Measurements from ENCODE around the gene CHCHD5.
A peak's percentile ranks its signal among the peaks of the same experiment; 100 is the strongest.
"Not testable (repeated sequence)": the region's sequence is repeated elsewhere in the genome, so short reads cannot be mapped to it uniquely, and the experiment has no call there.

CHCHD5 gene

GRCh38 chr2:112584134-112584890, at the start of gene CHCHD5:
Gene CHCHD5 (plus strand): TSS chr2:112584609. CDS start chr2:112584648, 39 bp downstream.
- peak; percentile 98 for DNase-seq (ENCODE audit: low read depth)

- DNase-seq (ENCODE audit: low read depth), result no peak
Observed at GRCh38 chr2:112534826-112535225, 49.6 kb upstream of the CHCHD5 start.

GRCh38 chr2:112536665-112537064, 47.7 kb upstream of the CHCHD5 start:
- DNase-seq (ENCODE audit: low read depth), result not testable (repeated sequence)

GRCh38 chr2:112539306-112539705, 45.1 kb upstream of the CHCHD5 start:
- DNase-seq (ENCODE audit: low read depth), result no peak

GRCh38 chr2:112540906-112541305, 43.5 kb upstream of the CHCHD5 start:
- no peak for DNase-seq (ENCODE audit: low read depth)

- DNase-seq (ENCODE audit: low read depth), result no peak
Observed at GRCh38 chr2:112541315-112542122, 42.9 kb upstream of the CHCHD5 start.

DNA sequence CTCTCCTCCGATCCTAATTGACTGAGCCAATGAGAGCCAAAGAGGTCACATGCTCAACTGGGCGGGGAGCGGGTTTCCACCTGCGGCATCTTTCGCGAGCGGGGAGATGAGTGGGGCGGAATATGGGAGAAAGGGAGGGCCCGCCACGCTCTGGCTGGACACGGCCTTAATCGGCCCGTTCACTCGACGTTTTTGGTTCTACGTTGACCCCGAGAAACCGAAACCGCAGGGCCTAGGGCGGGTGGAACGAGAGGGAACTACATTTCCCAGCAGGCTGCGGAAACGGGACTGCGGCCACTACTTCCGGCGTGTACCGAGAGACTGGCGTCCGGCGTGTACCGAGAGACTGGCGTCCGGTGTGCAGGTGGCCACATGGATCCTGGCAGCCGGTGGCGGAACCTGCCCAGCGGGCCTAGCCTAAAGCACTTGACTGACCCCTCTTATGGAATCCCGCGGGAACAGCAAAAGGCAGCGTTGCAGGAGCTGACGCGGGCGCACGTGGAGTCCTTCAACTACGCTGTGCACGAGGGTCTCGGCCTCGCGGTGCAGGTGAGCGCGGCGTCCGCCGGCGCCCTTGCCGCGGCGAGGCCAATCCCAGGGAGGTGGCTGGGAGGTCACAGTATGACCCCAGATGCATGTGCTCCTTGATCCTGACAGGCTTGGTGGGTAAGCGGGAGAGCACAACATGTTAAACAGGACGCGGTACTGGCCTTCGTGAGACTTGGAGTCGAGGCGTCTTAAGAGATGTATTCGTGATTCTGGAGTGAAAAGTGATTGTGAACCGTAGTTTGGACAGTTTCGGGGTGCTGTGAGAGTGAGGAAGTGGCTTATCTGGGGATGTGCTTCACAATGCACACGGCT, 42.1 kb upstream of the CHCHD5 start, which contains the start of gene POLR1B:
POLR1B (plus strand) TSS at position 343 of the 861 bp plus-strand sequence; CDS start at position 373, 30 bp downstream.
- peak; percentile 88 for DNase-seq (ENCODE audit: low read depth)

GRCh38 chr2:112542984-112543661, 41.3 kb upstream of the CHCHD5 start:
- DNase-seq (ENCODE audit: low read depth), result peak; percentile 20

DNA sequence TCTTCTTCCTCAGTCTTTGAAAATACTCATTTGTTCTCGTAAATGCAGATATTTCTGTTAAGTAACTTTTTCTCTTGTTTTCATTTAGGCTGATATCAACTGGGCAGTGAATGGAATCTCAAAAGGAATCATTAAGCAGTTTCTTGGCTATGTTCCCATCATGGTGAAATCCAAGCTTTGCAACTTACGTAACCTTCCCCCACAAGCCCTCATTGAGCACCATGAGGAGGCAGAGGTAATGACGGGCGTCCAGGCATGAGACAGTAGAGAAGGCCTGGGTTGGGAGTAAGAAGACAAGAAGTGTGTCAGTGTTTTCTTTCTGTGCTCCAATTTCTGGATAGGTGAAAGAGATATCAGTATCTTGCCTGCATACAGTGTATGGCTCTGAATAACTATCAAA, 37.1 kb upstream of the CHCHD5 start:
- no peak for DNase-seq (ENCODE audit: low read depth)

GRCh38 chr2:112548980-112549379, 35.4 kb upstream of the CHCHD5 start:
- DNase-seq (ENCODE audit: low read depth), result no peak

DNA sequence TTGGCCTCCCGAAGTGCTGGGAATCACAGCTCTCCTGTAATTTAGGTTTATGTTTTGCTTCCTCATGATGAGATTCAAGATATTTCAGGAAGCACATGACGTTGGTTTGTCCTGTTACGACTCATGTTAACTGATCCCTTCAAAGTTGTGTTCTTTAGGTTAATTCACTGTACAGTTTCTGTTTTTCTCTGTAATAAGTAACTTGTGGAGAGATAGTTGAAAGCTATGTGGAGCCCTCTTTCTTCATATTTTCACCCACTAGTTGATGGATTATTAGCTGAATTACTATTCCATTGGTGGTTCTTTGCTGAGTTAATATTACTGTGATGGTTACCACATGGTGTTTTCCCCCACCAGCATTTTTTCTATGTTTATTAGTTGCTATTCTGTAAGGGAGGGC, 18.3 kb upstream of the CHCHD5 start:
- no peak for DNase-seq (ENCODE audit: low read depth)

GRCh38 chr2:112566508-112566907, 17.9 kb upstream of the CHCHD5 start:
- DNase-seq (ENCODE audit: low read depth), result not testable (repeated sequence)

- no peak for DNase-seq (ENCODE audit: low read depth)
Observed at GRCh38 chr2:112572005-112572404, 12.4 kb upstream of the CHCHD5 start.

DNA sequence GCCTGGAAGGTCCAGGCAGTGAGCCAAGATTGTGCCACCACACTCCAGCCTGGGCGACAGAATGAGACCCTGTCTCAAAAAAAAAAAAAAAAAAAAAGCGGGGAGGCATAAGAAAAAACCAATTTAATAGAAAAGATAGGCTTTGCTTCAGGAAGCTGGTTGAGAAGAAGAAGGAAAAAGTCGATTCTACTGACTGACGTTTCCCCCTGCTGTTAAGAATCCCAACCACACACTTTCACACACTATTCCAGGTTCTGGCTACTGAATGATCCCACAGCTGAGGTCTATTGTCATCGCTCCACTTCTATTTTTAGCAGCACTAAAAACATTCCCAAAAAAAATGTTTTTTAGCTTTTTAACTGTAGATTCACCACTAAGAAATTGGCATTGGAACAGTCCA, 6.7 kb upstream of the CHCHD5 start:
- DNase-seq (ENCODE audit: low read depth), result no peak

- DNase-seq (ENCODE audit: low read depth), result peak; percentile 90
Observed at GRCh38 chr2:112579241-112579640, 5.2 kb upstream of the CHCHD5 start.

DNA sequence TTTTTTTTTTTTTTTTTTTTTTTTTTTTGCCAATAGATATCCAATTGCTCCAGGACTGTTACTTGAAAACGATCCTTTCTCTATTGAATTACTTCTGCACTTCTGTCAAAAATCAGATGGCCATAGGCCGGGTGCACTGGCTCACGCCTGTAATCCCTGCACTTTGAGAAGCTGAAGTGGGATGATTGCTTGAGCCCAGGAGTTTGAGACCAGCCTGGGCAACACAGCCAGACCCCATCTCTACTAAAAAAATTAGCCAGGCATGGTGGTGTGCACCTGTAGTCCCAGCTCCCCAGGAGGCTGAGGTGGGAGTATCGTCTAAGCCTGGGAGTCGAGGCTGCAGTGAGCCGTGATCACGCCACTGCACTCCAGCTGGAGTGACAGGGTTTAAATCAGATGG, 4.3 kb upstream of the CHCHD5 start:
- no peak for DNase-seq (ENCODE audit: low read depth)

DNA sequence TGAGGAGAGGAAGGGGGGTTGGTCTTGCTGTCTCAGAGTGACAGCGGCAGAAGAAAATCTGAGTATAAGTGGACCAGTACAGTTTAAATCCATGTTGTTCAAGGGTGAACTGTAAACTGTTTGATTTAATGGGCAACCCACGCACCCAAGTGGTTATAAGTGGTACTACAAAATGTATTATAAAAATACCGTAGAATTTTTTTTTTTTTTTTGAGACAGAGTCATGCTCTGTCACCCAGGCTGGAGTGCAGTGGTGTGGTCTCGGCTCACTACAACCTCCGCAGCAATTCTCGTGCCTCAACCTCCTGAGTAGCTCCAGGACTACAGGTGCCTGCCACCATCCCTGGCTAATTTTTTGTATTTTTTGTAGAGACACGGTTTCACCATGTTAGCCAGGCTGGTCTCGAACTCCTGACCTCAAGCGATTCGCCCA, 2.1 kb upstream of the CHCHD5 start:
- peak; percentile 74 for DNase-seq (ENCODE audit: low read depth)

GRCh38 chr2:112583497-112584133, 794 bp upstream of the CHCHD5 start:
- DNase-seq (ENCODE audit: low read depth), result no peak

GRCh38 chr2:112584891-112585250, 462 bp downstream of the CHCHD5 start:
- DNase-seq (ENCODE audit: low read depth), result no peak

DNA sequence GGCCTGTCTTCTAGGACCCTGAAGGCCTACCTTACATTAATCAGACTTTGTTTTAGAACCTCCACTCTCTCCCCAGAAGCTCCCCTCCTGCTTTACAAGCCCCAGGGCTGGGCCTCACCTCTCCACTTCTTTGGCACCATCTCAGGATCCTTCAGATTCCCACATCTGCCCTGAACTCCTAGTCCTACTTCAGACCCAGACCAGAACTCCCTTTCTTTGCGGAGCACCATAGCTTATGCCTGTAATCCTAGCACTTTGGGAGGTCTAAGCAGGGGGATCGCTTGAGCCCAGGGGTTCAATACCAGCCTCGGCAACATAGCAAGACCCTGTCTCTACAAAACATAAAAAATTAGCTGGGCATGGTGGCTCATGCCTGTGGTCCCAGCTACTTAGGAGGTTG, 991 bp downstream of the CHCHD5 start:
- DNase-seq (ENCODE audit: low read depth), result no peak

DNA sequence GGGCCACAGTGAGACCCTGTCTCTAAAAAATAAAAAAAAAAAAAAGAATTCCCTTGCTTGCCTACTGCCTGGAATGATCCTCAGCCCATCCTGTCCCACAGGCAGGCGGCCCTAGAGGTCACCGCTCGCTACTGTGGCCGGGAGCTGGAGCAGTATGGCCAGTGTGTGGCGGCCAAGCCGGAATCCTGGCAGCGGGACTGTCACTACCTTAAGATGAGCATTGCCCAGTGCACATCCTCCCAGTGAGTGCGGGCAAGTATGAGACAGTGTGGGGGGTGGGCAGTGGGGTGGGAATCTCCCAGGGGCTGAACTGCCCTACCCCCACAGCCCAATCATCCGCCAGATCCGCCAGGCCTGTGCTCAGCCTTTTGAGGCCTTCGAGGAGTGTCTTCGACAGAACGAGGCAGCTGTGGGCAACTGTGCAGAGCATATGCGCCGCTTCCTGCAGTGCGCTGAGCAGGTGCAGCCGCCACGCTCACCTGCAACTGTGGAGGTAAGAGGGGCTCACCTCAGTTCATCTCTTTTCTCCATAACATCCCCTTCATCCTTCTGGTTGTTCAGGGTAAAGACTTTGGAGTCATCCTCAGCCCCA, 1.6 kb downstream of the CHCHD5 start:
- no peak for DNase-seq (ENCODE audit: low read depth)

All from HS-27A (cell line).